ENCODE data around the gene SIRT6.

DNA sequence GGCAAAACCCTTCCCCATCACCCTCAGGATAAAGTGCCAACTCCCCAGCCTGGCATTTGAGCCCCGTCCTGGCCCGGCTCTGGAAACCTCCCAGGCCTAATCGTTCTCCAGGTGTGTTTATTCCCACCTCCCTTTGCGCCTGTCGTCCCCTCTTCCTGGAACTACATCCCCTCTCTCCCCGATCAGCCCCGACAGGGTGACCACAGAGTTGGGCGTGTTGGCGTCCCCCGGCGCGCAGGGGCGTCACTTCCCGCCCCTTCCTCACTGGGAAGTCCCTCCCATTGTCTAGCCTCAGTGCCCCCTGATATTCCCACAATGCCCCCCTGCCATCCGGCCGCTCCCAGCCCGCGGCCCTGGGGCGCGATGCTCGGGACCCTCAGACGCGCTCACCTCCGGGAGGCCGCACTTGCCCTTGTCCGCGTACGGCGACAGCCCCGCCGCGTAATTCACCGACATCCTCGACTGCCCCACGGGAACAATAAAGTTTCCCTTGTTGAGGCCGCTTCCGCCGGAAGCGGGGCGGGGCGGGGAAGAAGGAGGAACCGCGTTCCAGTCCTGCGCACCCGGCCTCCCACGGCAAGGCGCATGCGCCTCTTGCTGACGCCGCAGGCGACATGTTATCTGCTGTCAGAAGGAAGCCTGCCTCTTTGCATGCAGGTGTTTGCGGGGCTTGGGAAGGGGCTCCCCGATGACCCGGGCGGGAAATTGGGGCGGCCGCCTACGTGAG, at the start of gene SIRT6, which contains the start of gene ANKRD24:
- TF ChIP-seq POLR2AphosphoS5 (IDR thresholded peaks at IDR 0.05): peak; percentile 94
- TF ChIP-seq, protein P1, sequence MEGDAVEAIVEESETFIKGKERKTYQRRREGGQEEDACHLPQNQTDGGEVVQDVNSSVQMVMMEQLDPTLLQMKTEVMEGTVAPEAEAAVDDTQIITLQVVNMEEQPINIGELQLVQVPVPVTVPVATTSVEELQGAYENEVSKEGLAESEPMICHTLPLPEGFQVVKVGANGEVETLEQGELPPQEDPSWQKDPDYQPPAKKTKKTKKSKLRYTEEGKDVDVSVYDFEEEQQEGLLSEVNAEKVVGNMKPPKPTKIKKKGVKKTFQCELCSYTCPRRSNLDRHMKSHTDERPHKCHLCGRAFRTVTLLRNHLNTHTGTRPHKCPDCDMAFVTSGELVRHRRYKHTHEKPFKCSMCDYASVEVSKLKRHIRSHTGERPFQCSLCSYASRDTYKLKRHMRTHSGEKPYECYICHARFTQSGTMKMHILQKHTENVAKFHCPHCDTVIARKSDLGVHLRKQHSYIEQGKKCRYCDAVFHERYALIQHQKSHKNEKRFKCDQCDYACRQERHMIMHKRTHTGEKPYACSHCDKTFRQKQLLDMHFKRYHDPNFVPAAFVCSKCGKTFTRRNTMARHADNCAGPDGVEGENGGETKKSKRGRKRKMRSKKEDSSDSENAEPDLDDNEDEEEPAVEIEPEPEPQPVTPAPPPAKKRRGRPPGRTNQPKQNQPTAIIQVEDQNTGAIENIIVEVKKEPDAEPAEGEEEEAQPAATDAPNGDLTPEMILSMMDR (IDR thresholded peaks at IDR 0.05): peak in 1 of 4 experiments; percentile 2

Data from gastroesophageal sphincter (tissue), 3 donors.